CD4-positive, alpha-beta T cell treated with Interleukin-2 at 100 ng/mL for 4 hours (primary cell): ENCODE data around the gene MEGF11.

Experiments used
- DNase-seq: peaks from one replicate; pipeline ENCODE4 v3.0.0-alpha.2; 2020; ENCODE audit warnings: low spot score

The MEGF11 gene

DNA sequence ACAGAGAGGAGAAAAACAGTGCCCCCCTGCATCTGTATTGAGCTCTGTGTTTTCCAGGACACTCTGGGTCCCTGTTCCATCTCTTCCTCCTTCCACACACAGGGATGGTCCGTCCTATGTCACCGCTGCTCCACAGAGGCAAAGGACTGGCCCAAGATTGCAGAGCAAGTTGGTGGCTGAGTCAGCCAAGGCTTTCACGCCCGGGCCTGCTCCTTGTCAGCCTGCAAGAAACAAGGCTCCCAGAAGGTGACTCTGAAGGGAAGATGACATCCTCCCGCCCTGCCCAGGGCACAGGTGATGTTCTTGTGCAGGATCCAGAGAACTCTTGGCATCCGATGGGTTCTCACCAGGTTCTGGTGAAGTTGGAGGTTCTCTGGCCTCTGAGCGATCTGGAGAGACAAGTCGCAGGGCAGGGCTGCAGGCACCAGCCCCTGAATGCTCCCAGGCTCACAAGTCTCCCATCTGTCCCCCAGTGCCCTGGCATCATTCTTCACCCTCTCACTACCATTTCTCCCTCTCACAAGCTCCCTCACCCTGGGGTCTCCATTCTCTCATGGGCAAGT, 138.6 kb downstream of the MEGF11 start:
- DNase-seq = no peak

DNA sequence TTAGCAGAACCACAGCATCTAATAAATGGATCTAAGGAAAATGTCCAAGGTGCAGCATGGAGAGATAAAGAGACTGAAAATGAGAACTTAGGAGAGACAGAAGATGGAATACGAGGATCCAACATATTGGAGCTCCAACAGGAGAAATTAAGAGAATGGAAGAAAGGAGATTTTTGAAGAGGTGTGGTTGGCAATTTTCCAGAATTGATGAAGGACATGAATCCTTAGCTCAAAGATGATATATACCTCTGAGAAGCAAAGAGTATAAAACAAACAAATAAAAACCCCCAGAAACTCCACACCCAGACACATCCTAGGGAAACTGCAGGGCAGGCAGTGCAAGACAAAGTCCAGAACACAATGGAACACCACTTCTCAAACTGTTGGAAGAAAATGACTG, 141.2 kb downstream of the MEGF11 start:
- no peak for DNase-seq

GRCh38 chr15:66111363-66111762, 142.2 kb downstream of the MEGF11 start:
- no peak for DNase-seq

GRCh38 chr15:66110864-66111263, 142.7 kb downstream of the MEGF11 start:
- DNase-seq = no peak

GRCh38 chr15:66109826-66110225, 143.7 kb downstream of the MEGF11 start:
- DNase-seq = no peak

GRCh38 chr15:66108483-66109265, 144.9 kb downstream of the MEGF11 start:
- DNase-seq = no peak

- DNase-seq = no peak
These were observed 146.5 kb downstream of the MEGF11 start for GRCh38 chr15:66107070-66107469.

GRCh38 chr15:66105286-66106265, 148.0 kb downstream of the MEGF11 start:
- no peak for DNase-seq

GRCh38 chr15:66103293-66103590, 150.3 kb downstream of the MEGF11 start:
- DNase-seq = no peak

- DNase-seq = no peak
These were observed 150.8 kb downstream of the MEGF11 start for GRCh38 chr15:66102563-66103292.

- DNase-seq = no peak
These were observed 151.7 kb downstream of the MEGF11 start for GRCh38 chr15:66101715-66102395.

DNA sequence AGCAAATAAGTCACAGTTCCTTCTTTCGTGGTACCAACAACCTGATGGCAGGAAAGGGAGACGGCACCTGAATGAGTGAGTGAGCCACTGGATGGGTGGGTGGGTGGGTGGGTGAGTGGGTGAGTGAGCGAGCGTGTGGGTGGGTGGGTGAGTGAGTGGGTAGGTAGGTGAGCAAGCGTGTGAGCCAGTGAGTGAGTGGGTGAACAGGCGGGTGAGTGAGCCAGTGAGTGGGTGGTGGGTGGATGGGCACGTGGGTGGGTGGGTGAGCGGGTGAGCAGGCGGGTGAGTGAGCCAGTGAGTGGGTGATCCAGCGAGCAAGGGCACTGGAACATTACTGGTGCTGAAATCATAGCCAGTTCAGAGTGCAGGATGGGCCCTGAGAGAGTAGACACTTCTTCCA, 152.8 kb downstream of the MEGF11 start:
- DNase-seq = no peak

GRCh38 chr15:66099950-66100671, 153.4 kb downstream of the MEGF11 start:
- no peak for DNase-seq

- no peak for DNase-seq
These were observed 155.6 kb downstream of the MEGF11 start for GRCh38 chr15:66098022-66098363.

DNA sequence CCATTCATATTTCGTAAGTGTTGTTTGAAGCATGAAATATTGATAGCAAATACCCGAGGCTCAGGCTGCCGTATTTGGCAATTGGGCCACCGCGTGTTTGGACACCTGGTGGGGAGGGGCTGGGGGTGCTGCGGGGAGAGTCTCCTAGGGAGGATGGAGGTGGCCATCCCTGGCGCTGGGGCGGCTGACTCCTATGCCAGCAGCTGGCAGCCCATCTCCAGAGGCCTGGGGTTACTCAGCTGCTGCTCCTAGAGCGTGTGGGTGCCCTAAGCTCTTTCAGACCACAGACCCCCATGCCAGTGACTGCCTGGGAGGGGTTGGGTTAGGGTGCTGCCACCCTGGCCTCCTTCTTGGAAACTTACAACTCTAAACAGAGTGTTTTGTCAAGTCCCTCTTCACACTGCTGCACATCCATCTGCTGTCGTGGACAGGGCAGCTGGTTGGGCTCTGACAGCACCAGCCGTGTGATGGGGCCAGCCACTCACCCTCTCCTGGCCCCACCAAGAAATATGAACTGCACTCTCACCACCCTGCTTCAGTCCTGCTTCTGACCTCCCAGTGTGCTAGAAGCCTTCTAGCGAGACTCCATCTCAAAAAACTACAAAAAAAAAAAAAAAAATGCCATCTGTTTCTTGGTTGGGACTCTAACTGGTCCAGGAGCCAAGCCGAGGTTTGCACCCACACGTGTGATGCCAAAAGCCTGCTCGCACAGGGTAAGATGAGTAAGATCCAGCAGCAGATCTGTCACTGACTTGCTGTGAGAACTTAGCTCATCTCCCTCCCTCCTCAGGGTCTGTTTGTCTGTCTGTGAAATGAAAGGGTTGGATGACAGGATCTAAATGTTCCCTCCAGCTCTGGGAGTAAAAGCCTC, 156.2 kb downstream of the MEGF11 start:
- DNase-seq = no peak

GRCh38 chr15:66096688-66097058, 156.9 kb downstream of the MEGF11 start:
- DNase-seq = no peak

- no peak for DNase-seq
These were observed 157.5 kb downstream of the MEGF11 start for GRCh38 chr15:66095871-66096687.

DNA sequence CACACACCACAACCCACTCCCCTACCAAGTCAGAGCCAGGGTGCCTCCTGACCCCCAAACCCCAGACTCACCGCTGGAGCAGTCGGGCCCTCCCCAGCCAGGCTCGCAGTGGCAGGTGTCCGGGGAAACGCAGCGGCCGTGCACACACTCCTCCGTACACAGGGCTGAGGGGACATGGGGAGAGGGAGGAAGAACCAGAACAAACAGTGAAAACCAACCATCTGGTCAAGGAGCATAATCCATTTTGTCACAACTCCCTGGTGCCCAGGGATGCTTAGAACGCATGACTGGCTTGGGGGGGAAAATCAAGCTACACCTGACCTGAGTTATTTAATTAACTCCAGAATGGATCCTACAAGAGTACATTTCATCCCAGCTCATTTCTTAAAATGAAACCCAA, 159.2 kb downstream of the MEGF11 start:
- no peak for DNase-seq
